Activated CD8-positive, alpha-beta memory T cell treated with anti-CD3 and anti-CD28 coated beads for 4 hours (primary cell): ENCODE measurements around the gene KCNMA1.

Experiments used
- DNase-seq, 2 donors: peaks; one replicate each; pipeline ENCODE4 v3.0.0-alpha.2; 2020; ENCODE audit warnings: low read depth in 2 of 2

KCNMA1 gene

DNA sequence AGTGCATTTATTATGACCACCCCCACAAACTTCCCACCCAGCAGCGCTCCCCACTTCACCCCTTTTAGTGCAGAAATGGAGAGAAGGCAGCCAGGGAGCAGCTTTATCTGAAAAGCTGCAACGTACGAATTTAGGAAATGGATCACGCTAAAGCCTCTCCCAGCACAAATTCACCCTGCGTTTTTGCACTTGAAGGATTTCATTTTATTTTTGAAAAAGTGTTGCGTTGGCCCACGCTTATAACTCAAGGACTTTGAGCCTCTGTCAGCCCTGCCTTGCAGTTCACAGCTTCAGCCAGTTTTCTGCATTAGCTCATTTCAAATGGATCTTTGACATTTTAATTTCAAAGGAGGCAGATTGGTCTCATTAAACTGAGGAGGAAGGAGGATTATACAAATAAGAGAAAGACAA is 556.1 kb downstream of the KCNMA1 start:
- no peak for DNase-seq

- no peak for DNase-seq
Measured at GRCh38 chr10:77080361-77081027, 557.1 kb downstream of the KCNMA1 start.

DNA sequence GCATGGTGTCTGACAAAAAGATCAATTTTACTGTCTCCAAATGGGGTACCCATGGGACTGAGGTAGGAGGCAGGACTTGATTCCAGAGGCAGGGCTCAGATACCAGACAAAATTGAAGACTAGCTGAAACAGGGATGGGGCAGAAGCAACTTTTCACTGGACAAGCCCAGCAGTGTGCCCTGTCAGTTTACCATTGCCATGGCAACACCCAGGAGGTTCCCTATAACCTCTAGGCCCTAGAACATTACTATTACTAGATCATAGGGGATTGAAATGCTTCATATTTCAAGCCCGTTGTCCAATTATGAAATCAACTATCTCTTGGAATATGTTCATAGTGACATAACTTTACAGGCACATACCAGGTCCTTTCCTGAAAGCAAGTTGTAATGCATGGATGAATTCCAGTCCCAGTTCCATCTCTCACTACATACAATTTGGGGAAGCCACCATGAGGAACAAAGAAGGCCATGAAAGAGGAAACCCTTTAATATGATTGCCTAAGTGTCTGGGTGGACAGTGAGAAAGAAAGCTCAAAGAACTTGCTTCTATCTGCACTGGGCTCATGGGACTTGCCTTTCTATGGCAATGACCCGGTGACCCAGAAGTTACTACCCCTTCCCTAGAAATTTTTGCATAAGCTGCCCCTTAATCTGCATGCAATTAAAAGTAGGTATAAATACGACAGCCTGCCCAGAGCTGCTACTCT is 557.9 kb downstream of the KCNMA1 start:
- no peak for DNase-seq

DNA sequence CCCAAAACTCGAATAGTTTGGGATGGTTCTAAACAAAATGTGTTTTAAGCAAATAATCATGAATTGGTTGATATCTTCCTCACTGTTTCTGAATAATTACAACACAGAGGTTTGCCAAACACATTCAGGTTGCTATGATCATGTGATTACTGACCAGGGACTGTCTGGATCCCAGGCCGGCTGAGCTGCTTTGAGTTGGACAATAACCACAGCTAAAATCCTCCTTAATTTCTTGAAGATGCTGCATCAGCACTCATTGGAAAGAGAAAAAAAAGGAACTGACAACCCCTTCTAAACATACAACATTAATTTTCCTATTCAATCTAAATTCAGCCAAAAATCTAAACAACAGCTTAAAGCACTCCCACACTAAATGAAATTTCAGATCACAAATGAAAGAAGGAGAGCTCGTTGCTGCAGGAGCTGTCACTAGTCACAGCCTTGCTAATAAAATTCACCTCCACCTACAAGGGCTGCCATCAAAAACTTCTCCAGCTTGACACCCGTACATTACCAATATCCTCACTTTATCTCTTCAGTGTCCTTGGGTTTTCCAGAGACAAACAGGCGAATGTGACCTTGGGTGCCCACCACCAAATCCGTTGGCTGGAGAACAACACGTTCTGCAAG is 560.2 kb downstream of the KCNMA1 start:
- DNase-seq: no peak

DNA sequence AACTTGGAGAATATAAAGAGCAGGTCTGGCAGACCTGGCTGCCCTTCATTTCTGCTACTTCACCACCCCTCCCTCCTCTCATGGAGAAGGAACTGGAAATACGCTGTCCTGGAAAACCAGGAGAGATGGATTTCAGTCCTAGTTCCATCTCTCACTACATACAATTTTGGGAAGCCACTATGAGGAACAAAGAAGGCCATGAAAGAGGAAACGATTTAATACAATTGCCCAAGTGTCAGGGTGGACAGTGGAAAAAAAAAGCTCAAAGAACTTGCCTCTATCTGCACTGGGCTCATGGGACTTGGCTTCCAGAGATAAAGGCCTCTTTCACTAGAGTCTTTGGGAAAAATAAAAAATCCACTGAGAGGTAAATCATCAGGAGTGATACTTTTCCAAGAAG is 561.7 kb downstream of the KCNMA1 start:
- no peak for DNase-seq

GRCh38 chr10:77074104-77074624 is 563.4 kb downstream of the KCNMA1 start:
- DNase-seq: no peak

- no peak for DNase-seq
Measured at GRCh38 chr10:77073663-77073960, 564.0 kb downstream of the KCNMA1 start.

DNA sequence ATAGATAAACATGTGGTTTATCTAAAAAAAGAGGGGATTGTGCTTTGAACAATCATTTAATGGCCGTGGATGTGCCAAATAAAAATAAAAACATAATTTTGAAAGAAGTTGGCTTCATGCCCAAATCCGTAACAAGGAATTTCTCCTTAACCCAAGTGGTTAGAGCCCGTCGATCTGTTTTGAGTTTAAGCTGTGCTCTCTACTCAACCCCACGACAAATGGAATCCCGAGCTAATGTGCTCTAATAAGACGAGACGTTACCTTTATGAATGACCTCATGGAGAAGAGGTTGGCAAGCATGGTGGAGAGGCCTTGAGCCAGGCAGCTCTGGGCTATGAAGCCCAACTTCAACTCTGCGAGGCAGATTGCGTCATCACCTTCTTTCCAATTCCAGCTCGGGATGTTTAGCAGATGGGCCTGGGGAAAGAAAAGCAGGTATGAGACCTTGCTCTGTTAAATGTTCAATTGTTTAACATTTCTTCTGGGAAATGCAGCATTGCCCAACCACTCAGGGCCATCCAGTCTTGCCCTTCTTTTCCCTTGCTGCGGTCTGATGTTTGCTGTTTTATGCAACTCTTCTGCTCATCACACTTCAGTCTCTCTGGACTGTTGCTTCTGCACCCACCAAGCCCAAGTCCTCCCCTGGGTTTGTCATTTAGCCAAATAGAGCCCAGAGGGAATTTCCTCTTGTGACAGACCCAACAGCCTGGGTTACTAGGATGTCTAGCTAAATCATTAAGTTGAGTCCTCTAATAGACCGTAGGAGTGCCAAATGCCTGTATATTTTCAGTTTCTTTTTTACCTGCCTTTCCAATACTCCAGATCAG is 564.6 kb downstream of the KCNMA1 start:
- DNase-seq: no peak

DNA sequence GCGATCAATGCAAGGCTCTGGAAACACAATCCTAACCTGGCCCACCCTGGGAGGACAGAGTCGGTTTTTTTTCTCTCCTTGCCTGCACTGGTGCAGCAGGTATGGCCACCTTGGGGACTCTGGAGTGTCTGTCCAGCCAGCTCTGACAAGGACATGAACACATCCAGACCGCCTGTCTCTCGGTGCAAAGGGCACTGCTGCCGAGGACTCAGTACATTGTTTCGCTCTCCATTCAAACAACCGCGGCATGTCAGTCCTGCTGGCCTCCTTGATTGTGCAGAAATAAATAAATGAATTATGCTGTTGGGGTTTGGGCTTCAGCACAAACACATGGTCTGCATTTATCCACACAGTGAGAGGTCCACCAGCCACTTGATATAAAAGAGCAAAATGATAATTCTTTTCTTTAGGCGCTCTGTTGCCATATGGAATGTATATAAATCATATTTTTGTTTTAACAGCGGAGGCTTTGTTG is 565.2 kb downstream of the KCNMA1 start:
- DNase-seq: no peak

- DNase-seq: no peak
Measured at GRCh38 chr10:77071956-77072355, 565.7 kb downstream of the KCNMA1 start.

DNA sequence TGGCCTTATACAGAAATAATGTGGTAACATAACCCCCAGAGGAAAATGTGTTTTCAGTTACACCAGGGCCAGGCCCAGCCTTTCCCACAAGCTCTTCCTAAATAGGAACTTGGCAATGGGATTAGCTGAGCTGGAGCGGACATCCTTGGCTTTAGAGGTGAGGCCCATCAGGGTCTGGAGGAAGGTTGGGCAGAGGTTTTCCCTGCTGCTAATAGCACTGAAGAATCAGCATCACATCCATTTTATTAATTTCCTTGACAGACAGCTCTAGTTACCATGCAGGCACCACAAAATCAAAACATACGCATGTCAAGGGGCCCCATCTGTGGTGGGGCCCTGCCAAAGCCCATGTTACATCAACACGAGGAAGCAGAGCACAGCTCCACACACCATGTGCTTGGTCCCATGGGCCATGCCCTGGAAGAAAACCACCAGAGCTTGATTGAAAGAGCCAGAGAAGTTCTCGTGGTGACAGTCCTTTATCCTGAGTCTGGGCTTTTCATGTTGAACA is 566.6 kb downstream of the KCNMA1 start:
- no peak for DNase-seq

GRCh38 chr10:77070346-77070745 is 567.3 kb downstream of the KCNMA1 start:
- no peak for DNase-seq

DNA sequence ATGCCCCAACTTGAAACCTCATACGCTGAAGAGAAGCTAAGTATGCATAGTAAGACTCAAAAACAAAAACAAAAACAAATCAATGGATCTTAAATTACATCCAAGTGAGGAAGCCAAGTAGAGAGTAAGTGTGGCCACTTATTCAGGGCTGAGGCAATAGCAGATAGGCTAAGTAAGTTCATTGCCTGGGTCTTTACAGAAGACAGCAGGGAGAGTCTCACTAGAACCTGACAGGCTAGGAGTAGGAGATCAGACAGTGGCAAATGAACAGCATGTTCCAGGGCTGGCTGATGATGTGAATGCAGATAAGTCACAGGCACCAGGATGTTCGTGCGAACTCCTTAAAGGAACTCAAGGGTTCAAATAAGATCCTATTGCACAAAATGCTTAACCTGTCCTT is 568.6 kb downstream of the KCNMA1 start:
- DNase-seq: no peak

- DNase-seq: no peak
Measured at GRCh38 chr10:77068272-77068671, 569.3 kb downstream of the KCNMA1 start.

- DNase-seq: no peak
Measured at GRCh38 chr10:77062381-77062780, 575.2 kb downstream of the KCNMA1 start.

DNA sequence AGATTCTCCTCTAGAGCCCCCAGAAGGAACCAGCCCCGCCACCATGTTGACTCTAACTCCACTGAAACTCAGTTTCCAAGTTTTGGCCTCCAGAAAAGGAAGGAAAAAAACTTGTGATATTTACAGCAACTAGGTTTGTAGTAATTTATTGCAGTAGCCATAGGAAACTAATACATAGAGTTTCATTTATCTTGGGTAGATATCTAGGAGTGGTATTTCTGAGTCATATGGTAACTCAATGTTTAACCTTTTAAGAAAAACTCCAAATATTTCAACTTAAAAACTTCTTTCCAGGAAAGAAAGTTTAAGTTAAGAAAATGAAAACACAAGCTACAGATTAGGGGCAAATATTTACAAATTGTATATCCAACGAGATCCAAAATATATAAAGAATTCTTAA is 576.7 kb downstream of the KCNMA1 start:
- DNase-seq: no peak

DNA sequence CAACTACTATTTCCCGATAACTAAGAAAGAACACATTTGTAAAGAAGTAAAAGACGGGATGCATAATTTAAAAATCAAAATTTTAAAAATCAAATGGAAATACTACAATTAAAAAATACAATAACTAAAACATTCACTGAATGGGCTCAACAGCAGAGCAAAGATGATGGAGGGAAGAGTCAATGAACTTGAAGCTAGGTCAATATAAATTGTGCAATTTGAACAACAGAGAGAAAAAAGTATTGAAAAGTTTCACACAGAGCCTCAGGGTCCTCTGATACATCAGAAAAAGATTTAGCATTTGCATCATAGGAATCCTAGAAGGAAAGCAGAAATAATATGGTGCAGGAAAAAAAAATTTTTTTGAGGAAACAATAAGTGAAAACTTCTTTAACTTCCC is 581.0 kb downstream of the KCNMA1 start:
- no peak for DNase-seq

DNA sequence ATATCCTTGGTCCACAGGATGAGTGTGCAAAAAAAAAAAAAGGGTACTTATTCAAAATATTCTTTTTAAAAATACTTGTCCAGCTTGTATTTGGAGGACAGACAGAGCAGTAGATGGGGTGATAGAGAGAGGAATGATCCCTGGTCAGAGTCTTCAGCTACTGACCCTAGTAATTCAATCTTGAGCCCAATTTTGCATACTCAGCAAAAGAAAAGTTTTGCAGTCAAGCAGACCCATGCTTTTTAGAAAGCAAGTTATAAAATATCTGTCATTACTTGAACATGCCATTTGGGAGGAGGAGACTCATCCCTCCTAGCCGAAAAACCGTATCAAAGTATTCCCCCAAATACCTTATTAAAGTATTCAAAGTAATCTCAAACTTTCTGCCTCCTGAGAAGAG is 585.0 kb downstream of the KCNMA1 start:
- DNase-seq: no peak

DNA sequence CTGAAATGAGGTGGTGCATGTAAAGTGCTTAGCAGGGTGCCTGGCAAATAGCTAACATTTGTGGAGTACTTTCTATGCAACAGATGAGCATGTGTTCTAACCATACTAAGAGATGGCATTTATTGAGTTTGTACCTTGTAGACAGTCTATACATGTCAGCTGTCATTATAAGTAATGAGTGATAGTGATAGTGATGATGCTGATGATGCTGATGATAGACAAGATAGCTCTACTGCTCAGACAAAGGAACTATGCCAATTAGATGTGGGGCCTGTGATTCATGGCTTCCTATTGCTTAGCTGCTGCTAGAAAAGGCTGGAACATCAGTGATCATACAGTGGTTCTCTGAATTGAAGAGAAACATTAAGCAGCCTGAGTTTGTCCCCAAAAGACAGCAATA is 585.8 kb downstream of the KCNMA1 start:
- DNase-seq: no peak

GRCh38 chr10:77049896-77050295 is 587.7 kb downstream of the KCNMA1 start:
- no peak for DNase-seq

DNA sequence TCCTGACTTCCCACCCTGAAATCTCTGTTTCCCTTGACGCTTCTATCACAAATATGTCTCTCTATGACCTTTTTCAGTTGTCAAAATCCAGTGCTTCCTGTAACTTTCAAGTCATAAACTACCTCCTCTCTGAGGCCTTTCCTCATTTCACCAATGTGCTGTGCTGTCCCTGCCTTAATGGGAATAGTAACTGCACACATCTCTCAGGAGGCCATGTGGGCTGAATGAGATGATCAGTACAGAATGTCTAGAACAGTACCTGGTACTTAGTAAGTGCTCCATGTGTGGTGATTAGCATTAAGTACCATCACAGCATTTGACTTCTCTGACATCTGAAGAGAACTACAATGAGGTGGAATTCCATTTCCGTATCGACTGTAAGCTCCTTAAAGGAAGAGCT is 588.5 kb downstream of the KCNMA1 start:
- DNase-seq: no peak

DNA sequence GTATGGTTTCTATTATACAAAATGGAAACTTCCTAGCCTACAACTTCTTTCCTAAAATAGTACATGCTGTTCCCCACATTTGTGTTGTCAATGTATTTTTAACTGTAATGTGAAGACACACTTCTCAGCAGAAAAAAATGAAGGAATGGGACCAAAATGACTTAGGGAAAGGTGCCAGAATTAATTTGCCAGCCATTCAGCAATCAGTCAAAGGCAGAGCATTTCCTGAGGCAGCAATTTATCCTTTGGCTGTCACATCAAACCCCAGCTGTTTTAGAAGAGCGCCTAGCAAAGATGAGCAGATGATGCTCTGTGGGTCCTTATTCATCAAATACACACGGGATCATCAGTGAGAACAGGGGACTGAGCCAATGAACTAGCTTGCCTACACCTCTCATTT is 592.5 kb downstream of the KCNMA1 start:
- DNase-seq: no peak
